ENCODE measurements around the gene PCBP2. TPM values are rescaled to one million over a fixed set of nuclear protein-coding genes. Genes with fewer than 3 reads are reported as not detected.

PCBP2 gene
- total RNA-seq, 1 donor from 2014 or later = 153 TPM

DNA sequence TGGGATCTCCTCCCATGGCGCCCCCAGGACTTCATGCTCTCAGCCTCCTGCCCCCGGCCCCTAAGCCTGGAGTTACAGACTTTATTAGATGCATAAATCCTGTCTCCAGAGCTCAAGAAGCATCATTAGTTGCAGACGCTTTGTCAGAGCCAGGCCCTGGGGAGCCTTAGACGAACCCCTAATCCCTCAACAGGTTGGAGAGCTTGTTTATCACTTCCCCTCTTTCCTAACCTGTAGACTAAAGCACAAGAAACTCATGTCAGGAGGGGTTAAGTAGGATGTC, 55.6 kb downstream of the PCBP2 start:
- TF ChIP-seq CTCF (conservative IDR thresholded peaks at IDR 0.05; ENCODE audit: low read depth, low read length) = no peak
- no peak for DNase-seq (ENCODE audit: low read depth)
- no peak overlapping the region for H3K4me3 ChIP-seq (ENCODE audit: low read depth, low read length)

DNA sequence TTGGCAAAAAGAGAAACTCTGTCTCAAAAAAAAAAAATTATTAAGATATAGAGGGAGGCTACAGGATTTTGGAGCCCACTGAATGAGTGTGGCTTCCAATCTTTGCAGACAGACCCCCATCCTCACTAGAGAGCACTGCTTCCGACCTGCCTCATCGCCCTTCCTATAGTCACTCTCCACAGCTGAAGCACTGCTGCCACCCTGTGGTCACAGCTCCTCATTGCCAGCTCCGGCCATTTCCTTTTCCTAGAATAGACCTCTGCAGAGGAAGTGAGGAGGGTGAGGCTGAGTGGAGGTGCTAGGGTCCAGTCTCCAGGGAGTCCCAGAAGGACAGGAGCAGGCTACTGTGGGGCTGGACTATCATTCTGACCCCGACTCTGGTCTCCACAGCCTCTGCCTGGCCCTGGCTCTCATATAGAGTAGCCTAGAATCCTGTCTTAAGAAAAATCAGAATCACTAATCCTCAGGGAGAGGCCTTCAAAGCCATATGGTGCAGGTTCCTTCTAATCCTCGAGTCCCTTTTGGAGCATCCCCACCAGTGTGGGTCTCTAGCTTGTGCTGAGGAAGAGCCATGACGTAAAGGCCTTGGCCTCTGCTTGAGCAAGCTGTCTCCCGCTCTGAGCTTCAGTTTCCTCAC, 56.8 kb downstream of the PCBP2 start:
- DNase-seq (ENCODE audit: low read depth) = no peak
- H3K4me3 ChIP-seq (ENCODE audit: low read depth, low read length) = no peak overlapping the region
- peak; percentile 97 for TF ChIP-seq CTCF (conservative IDR thresholded peaks at IDR 0.05; ENCODE audit: low read depth, low read length)

- no peak for DNase-seq (ENCODE audit: low read depth)
- no peak overlapping the region for H3K4me3 ChIP-seq (ENCODE audit: low read depth, low read length)
- no peak for TF ChIP-seq CTCF (conservative IDR thresholded peaks at IDR 0.05; ENCODE audit: low read depth, low read length)
These were observed 58.4 kb downstream of the PCBP2 start for GRCh38 chr12:53510181-53510812.

DNA sequence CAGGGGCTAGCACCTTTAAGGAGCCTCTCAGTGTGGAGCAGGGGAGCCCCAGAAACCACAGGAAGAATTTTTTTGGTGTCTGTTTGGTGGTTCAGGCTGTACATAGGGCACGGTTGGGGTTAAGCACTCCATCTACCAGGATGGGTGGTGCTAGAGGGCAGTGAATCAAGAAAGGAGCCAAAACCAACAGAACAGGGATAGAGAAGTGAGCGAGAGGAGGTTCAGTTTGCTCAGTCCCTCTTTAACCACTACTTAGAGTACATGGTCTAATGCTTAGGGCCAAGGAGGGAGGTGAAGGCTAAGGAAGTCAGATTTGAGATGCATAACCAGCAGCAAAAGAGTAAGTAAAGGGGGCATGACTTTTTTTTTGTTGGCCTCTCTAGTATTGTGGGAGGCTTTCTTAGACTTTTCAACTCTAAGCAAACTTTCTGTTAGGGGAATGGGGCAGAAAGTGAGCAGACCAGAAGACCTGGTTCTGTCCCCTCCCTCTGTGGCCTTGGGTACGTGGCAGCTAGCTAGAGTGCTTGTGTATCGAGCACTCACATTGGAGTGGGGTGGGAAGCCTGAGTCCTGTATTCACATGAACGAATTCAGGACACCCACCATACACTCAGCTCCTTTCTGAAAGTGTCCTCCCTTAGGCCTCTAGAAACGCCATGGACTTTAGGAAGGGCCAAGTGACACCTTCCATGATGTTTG, 62.0 kb downstream of the PCBP2 start:
- H3K4me3 ChIP-seq (ENCODE audit: low read depth, low read length) = no peak overlapping the region
- no peak for DNase-seq (ENCODE audit: low read depth)
- no peak for TF ChIP-seq CTCF (conservative IDR thresholded peaks at IDR 0.05; ENCODE audit: low read depth, low read length)

DNA sequence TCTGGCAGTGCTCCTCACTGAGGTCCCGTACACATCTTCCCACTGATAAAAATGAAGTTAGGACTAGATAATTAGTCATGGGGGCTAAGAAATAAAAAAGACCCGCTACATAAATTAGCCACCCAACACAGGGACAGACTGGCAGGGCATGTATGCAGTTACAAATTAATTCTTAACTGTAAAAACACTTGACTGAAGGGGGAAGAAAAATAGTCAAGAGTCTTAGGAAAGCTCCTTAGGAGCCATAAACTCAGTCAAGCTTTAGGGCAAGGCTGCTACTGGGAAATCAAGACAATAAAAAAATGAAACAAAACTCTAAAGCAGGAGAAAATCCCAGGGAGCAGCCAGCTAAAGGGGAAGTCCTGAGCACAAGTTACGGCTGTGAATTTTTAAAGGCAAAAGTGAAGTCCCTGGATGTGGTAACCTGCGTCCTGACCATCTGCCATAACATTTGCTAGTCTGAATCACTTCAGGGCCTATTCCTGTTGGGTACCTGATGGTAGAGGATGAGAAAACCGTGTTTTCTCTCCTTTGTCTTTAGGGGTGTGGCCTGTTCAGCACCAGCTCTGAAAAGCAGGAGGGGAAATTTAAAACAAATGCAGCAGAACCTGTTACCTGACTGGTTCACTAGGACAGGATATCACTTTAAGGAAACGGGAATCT, 62.9 kb downstream of the PCBP2 start:
- no peak for TF ChIP-seq CTCF (conservative IDR thresholded peaks at IDR 0.05; ENCODE audit: low read depth, low read length)
- DNase-seq (ENCODE audit: low read depth) = no peak
- H3K4me3 ChIP-seq (ENCODE audit: low read depth, low read length) = no peak overlapping the region

GRCh38 chr12:53515291-53515680, 63.4 kb downstream of the PCBP2 start:
- DNase-seq (ENCODE audit: low read depth) = no peak
- TF ChIP-seq CTCF (conservative IDR thresholded peaks at IDR 0.05; ENCODE audit: low read depth, low read length) = no peak
- H3K4me3 ChIP-seq (ENCODE audit: low read depth, low read length) = no peak overlapping the region

All from epithelial cell of proximal tubule (primary cell).